ENCODE results near the gene ZDHHC16. TPM values are rescaled to one million over a fixed set of nuclear protein-coding genes. Genes with fewer than 3 reads are reported as not detected.
"Not testable (repeated sequence)": the region's sequence is repeated elsewhere in the genome, so short reads cannot be mapped to it uniquely, and the experiment has no call there.

ZDHHC16 gene
- total RNA-seq, 1 experiment from 2014 or later: 64.5 TPM

- in situ Hi-C loops (cut with HindIII; ENCODE audit: low pct_unique_long_range_greater_than_20kb, low sequenced_read_pairs); ATAC-seq; H3K4me1 ChIP-seq (ENCODE audit: control insufficient read depth, insufficient read depth, low read length); H3K27ac ChIP-seq (ENCODE audit: low read length); CTCF ChIA-PET; intact Hi-C loops (cut with micrococcal nuclease; ENCODE audit: unreplicated experiment); POLR2A ChIA-PET; H3K4me3 ChIP-seq (ENCODE audit: low read depth in 2 of 2, low read length in 2 of 2); H3K27me3 ChIP-seq (ENCODE audit: control insufficient read depth, insufficient read depth, low read length); DNase-seq (ENCODE audit: low read depth, low spot score); BruUV-seq (replicated peaks); H3K9me3 ChIP-seq (ENCODE audit: control insufficient read depth, insufficient read depth, low read depth, low read length): not testable (repeated sequence)
- peaks cover 11% of the 10 kb centered on the region for H3K36me3 ChIP-seq (ENCODE audit: control insufficient read depth, insufficient read depth, low read length)
Measured at GRCh38 chr10:97468781-97469180, 22.8 kb downstream of the ZDHHC16 start.

GRCh38 chr10:97474918-97475317, 28.9 kb downstream of the ZDHHC16 start:
- no peaks in the 10 kb centered on the region for H3K4me1 ChIP-seq (ENCODE audit: control insufficient read depth, insufficient read depth, low read length)
- peaks cover 48% of the 10 kb centered on the region for H3K36me3 ChIP-seq (ENCODE audit: control insufficient read depth, insufficient read depth, low read length)
- intact Hi-C loops (cut with micrococcal nuclease; ENCODE audit: unreplicated experiment): no loop called here
- ChIA-PET POLR2A (interaction anchor here (0.6 kb wide), 1 partner anchor 289 kb away, joined by 10 read pairs; no protein-coding TSS in a partner anchor), CTCF (no interaction called here)
- in situ Hi-C loops (cut with HindIII; ENCODE audit: low pct_unique_long_range_greater_than_20kb, low sequenced_read_pairs): no loop called here
- no peaks in the 10 kb centered on the region for H3K27me3 ChIP-seq (ENCODE audit: control insufficient read depth, insufficient read depth, low read length)
- DNase-seq (ENCODE audit: low read depth, low spot score) (no peak), ATAC-seq (no peak)
- no peak overlapping the region for H3K4me3 ChIP-seq (ENCODE audit: low read depth in 2 of 2, low read length in 2 of 2)
- no TSS peak for BruUV-seq (replicated peaks)
- TF ChIP-seq CTCF (IDR thresholded peaks at IDR 0.05) (no peak), TCF7L2 (IDR thresholded peaks at IDR 0.05; ENCODE audit: low read depth, low read length) (no peak), SIN3A (IDR thresholded peaks at IDR 0.05; ENCODE audit: borderline replicate concordance, insufficient read depth, low read depth, low read length) (no peak), REST (IDR thresholded peaks at IDR 0.05; ENCODE audit: insufficient read depth in 1 of 2, low read depth in 2 of 2, low read length in 1 of 2) (no peak), POLR2AphosphoS5 (IDR thresholded peaks at IDR 0.05; ENCODE audit: low read depth, low read length) (no peak)
- H3K27ac ChIP-seq (ENCODE audit: low read length): no peak overlapping the region
- no peaks in the 10 kb centered on the region for H3K9me3 ChIP-seq (ENCODE audit: control insufficient read depth, insufficient read depth, low read depth, low read length)

GRCh38 chr10:97475936-97476594, 30.1 kb downstream of the ZDHHC16 start:
- BruUV-seq (replicated peaks): no TSS peak
- intact Hi-C loops (cut with micrococcal nuclease; ENCODE audit: unreplicated experiment): no loop called here

More at GRCh38 chr10:97475936-97476594, 30.1 kb downstream of the ZDHHC16 start:
- in situ Hi-C loops (cut with HindIII; ENCODE audit: low pct_unique_long_range_greater_than_20kb, low sequenced_read_pairs): no loop called here
- H3K36me3 ChIP-seq (ENCODE audit: control insufficient read depth, insufficient read depth, low read length): peaks cover 58% of the 10 kb centered on the region
- H3K9me3 ChIP-seq (ENCODE audit: control insufficient read depth, insufficient read depth, low read depth, low read length): no peaks in the 10 kb centered on the region
- no peak overlapping the region for H3K4me3 ChIP-seq (ENCODE audit: low read depth in 2 of 2, low read length in 2 of 2)
- ATAC-seq (no peak), DNase-seq (ENCODE audit: low read depth, low spot score) (no peak)
- H3K27ac ChIP-seq (ENCODE audit: low read length): no peak overlapping the region
- H3K4me1 ChIP-seq (ENCODE audit: control insufficient read depth, insufficient read depth, low read length): peaks cover 5% of the 10 kb centered on the region; the same call in 1 of the 2 replicates
- POLR2A ChIA-PET: no interaction called here
- TF ChIP-seq POLR2AphosphoS5 (IDR thresholded peaks at IDR 0.05; ENCODE audit: low read depth, low read length) (no peak), CTCF (IDR thresholded peaks at IDR 0.05) (no peak), TCF7L2 (IDR thresholded peaks at IDR 0.05; ENCODE audit: low read depth, low read length) (no peak), REST (IDR thresholded peaks at IDR 0.05; ENCODE audit: insufficient read depth in 1 of 2, low read depth in 2 of 2, low read length in 1 of 2) (no peak), SIN3A (IDR thresholded peaks at IDR 0.05; ENCODE audit: borderline replicate concordance, insufficient read depth, low read depth, low read length) (no peak)
- no peaks in the 10 kb centered on the region for H3K27me3 ChIP-seq (ENCODE audit: control insufficient read depth, insufficient read depth, low read length)
- CTCF ChIA-PET: no interaction called here
